PC-3 (cell line): Measurements from ENCODE around the gene EFR3B. TPM values are rescaled to one million over a fixed set of nuclear protein-coding genes. Genes with fewer than 3 reads are reported as not detected.

ENCODE experiments used
- ATAC-seq: fragments of 200-7000 bp; cut with Tn5 transposase; 2 replicates; pipeline ENCODE4 v1.9.1; 2020; ENCODE audit warnings: mild to moderate bottlenecking, moderate library complexity
- BruUV-seq: library from RNA; stranded (reverse); fragments of 400-500 nt; replicated peaks from 2 replicates; lab custom pipeline; 2021; lab: Mats Ljungman, UMichigan
- CTCF ChIA-PET: fragments of 300-600 bp; sonication (Branson Sonifier 250); formaldehyde crosslinking; loops from one replicate; lab custom pipeline; 2022; ENCODE audit warnings: antibody characterized with exemption; lab: Charles Lee
- POLR2A ChIA-PET: fragments of 300-600 bp; sonication (Branson Sonifier 250); formaldehyde crosslinking; loops from one replicate; lab custom pipeline; 2022; ENCODE audit warnings: antibody characterized with exemption; ENCODE audit not compliant: unreplicated experiment; lab: Charles Lee
- DNase-seq: peaks from one replicate; pipeline ENCODE4 v3.0.0-alpha.2; 2015
- H2AFZ ChIP-seq: fragments of 300-600 bp; sonication (generic); 2 replicates; pipeline ENCODE4 v1.6.0; 2016; ENCODE audit warnings: antibody characterized with exemption, low read length
- H3F3A ChIP-seq: fragments of 300-600 bp; sonication (generic); one replicate; pipeline ENCODE4 v1.6.0; 2017; ENCODE audit warnings: antibody characterized with exemption, low read length, control low read depth, mild to moderate bottlenecking; ENCODE audit not compliant: unreplicated experiment
- H3K27ac ChIP-seq: fragments of 300-600 bp; sonication (generic); 2 replicates; pipeline ENCODE4 v1.5.1; 2016; ENCODE audit warnings: mild to moderate bottlenecking, low read length
- H3K27me3 ChIP-seq: fragments of 300-600 bp; sonication (generic); 2 replicates; pipeline ENCODE4 v1.6.1; 2016; ENCODE audit warnings: low read length, mixed read lengths
- H3K36me3 ChIP-seq: fragments of 300-600 bp; sonication (generic); 2 replicates; pipeline ENCODE4 v1.6.1; 2016; ENCODE audit warnings: low read depth, mixed run types, low read length, mixed read lengths
- H3K4me1 ChIP-seq: fragments of 300-600 bp; sonication (generic); 2 replicates; pipeline ENCODE4 v1.5.1; 2016; ENCODE audit warnings: low read length; ENCODE audit not compliant: insufficient read depth
- H3K4me2 ChIP-seq: fragments of 300-600 bp; sonication (generic); 2 replicates; pipeline ENCODE4 v1.6.0; 2016; ENCODE audit warnings: low read length
- H3K4me3 ChIP-seq: fragments of 300-600 bp; sonication (generic); 2 replicates; pipeline ENCODE4 v1.5.1; 2016; ENCODE audit warnings: mild to moderate bottlenecking, low read length, mixed read lengths
- H3K79me2 ChIP-seq: fragments of 300-600 bp; sonication (generic); 2 replicates; pipeline ENCODE4 v1.6.1; 2017; ENCODE audit warnings: low read length, mixed read lengths
- H3K9ac ChIP-seq: fragments of 300-600 bp; sonication (generic); 2 replicates; pipeline ENCODE4 v1.6.0; 2016; ENCODE audit warnings: mild to moderate bottlenecking, low read length
- H3K9me2 ChIP-seq: fragments of 300-600 bp; sonication (generic); replicated peaks from 2 replicates; pipeline ENCODE4 v1.6.1; 2016; ENCODE audit warnings: mixed run types, low read length, mixed read lengths
- H3K9me3 ChIP-seq: fragments of 300-600 bp; sonication (generic); 2 replicates; pipeline ENCODE4 v1.6.1; 2016; ENCODE audit warnings: low read length, mixed read lengths
- H4K20me1 ChIP-seq: fragments of 300-600 bp; sonication (generic); 2 replicates; pipeline ENCODE4 v1.6.1; 2016; ENCODE audit warnings: low read length, mixed read lengths
- CTCF ChIP-seq: fragments of 300-600 bp; sonication (generic); conservative IDR thresholded peaks from 2 replicates; pipeline ENCODE4 v1.5.1; 2017; ENCODE audit warnings: antibody characterized with exemption, low read depth, mild to moderate bottlenecking, low read length
- EZH2 ChIP-seq: fragments of 300-600 bp; sonication (generic); IDR thresholded peaks from one replicate; pipeline ENCODE4 v1.6.1; 2017; ENCODE audit warnings: antibody characterized with exemption, mild to moderate bottlenecking, low read length; ENCODE audit not compliant: unreplicated experiment
- EZH2phosphoT487 ChIP-seq: fragments of 300-600 bp; sonication (generic); IDR thresholded peaks from 2 replicates; pipeline ENCODE4 v1.6.1; 2018; ENCODE audit warnings: mild to moderate bottlenecking, antibody characterized with exemption, low read length, borderline replicate concordance
- intact Hi-C: fragments of 100-400 bp; cut with micrococcal nuclease; formaldehyde crosslinking; loops from 2 replicates; pipeline ENCODE4 v1.9.0; 2023
- total RNA-seq: library from RNA; depleted of rRNA; stranded (reverse); fragments of >200 nt; gene quantifications from 2 replicates; pipeline ENCODE4 v1.2.3, GENCODE V29; 2014

The EFR3B gene
- total RNA-seq, 1 experiment from 2014 or later: 4.6 TPM

GRCh38 chr2:25202275-25202674 is 160.4 kb downstream of the EFR3B start:
- Histone ChIP-seq H3K36me3 (no peaks in the 10 kb centered on the region), H3K27ac (no peak overlapping the region), H3K4me3 (no peak overlapping the region), H3F3A (no peaks in the 10 kb centered on the region), H3K9me3 (no peaks in the 10 kb centered on the region), H3K4me1 (no peaks in the 10 kb centered on the region), H3K9ac (no peak overlapping the region), H4K20me1 (no peaks in the 10 kb centered on the region), H3K27me3 (no peaks in the 10 kb centered on the region), H2AFZ (no peak overlapping the region), H3K9me2 (no peaks in the 10 kb centered on the region), H3K4me2 (no peak overlapping the region), H3K79me2 (no peaks in the 10 kb centered on the region)
- intact Hi-C loops: no loop called here
- no peak for ATAC-seq
- TF ChIP-seq EZH2 (no peak), CTCF (no peak), EZH2phosphoT487 (no peak)
- no TSS peak for BruUV-seq
- CTCF ChIA-PET: no interaction called here
- no peak for DNase-seq
- POLR2A ChIA-PET: no interaction called here

GRCh38 chr2:25204190-25204838 is 162.4 kb downstream of the EFR3B start:
- no peaks in the 10 kb centered on the region for H3K9me2 ChIP-seq
- TF ChIP-seq EZH2phosphoT487 (no peak), EZH2 (no peak), CTCF (no peak)
- H3K4me1 ChIP-seq: no peaks in the 10 kb centered on the region
- intact Hi-C loops: no loop called here
- no peaks in the 10 kb centered on the region for H4K20me1 ChIP-seq
- H3K36me3 ChIP-seq: no peaks in the 10 kb centered on the region
- CTCF ChIA-PET: no interaction called here
- no peak overlapping the region for H3K27ac ChIP-seq
- no peaks in the 10 kb centered on the region for H3K79me2 ChIP-seq
- DNase-seq: no peak
- POLR2A ChIA-PET: no interaction called here
- no TSS peak for BruUV-seq
- no peaks in the 10 kb centered on the region for H3K27me3 ChIP-seq
- no peak overlapping the region for H2AFZ ChIP-seq
- H3K4me2 ChIP-seq: no peak overlapping the region
- no peaks in the 10 kb centered on the region for H3F3A ChIP-seq
- no peaks in the 10 kb centered on the region for H3K9me3 ChIP-seq
- no peak for ATAC-seq
- H3K9ac ChIP-seq: no peak overlapping the region
- no peak overlapping the region for H3K4me3 ChIP-seq

GRCh38 chr2:25207078-25207545 is 165.2 kb downstream of the EFR3B start:
- BruUV-seq: no TSS peak
- intact Hi-C loops: no loop called here
- Histone ChIP-seq H3K4me1 (no peaks in the 10 kb centered on the region), H3K9me3 (no peaks in the 10 kb centered on the region), H3K27me3 (no peaks in the 10 kb centered on the region), H3K4me2 (no peak overlapping the region), H2AFZ (no peak overlapping the region), H3K4me3 (no peak overlapping the region), H3K9me2 (no peaks in the 10 kb centered on the region), H3K79me2 (no peaks in the 10 kb centered on the region), H4K20me1 (no peaks in the 10 kb centered on the region), H3K36me3 (no peaks in the 10 kb centered on the region), H3F3A (no peaks in the 10 kb centered on the region), H3K27ac (no peak overlapping the region), H3K9ac (no peak overlapping the region)
- ChIA-PET CTCF (no interaction called here), POLR2A (no interaction called here)
- ATAC-seq (no peak), DNase-seq (no peak)
- TF ChIP-seq EZH2 (no peak), CTCF (no peak), EZH2phosphoT487 (no peak)
